Effector memory CD4-positive, alpha-beta T cell (primary cell): ENCODE measurements around the gene GFRAL.

Experiments
- DNase-seq, 3 donors: peaks; one replicate each; pipeline ENCODE4 v3.0.0-alpha.2; 2020
- H3K27ac ChIP-seq: 2 replicates; pipeline ENCODE4 v1.7.0; 2013; ENCODE audit warnings: mild to moderate bottlenecking, low read length, moderate library complexity; ENCODE audit not compliant: insufficient read depth, poor library complexity, severe bottlenecking
- H3K27me3 ChIP-seq: replicated peaks from 2 replicates; pipeline ENCODE4 v1.7.0; 2013; ENCODE audit warnings: mild to moderate bottlenecking, low read length; ENCODE audit not compliant: insufficient read depth, control insufficient read depth, poor library complexity, severe bottlenecking
- H3K36me3 ChIP-seq: 2 replicates; pipeline ENCODE4 v1.7.0; 2013; ENCODE audit warnings: mild to moderate bottlenecking, low read length, moderate library complexity; ENCODE audit not compliant: control insufficient read depth, insufficient read depth
- H3K4me1 ChIP-seq: 2 replicates; pipeline ENCODE4 v1.7.0; 2013; ENCODE audit warnings: low read length, mild to moderate bottlenecking; ENCODE audit not compliant: control insufficient read depth, insufficient read depth, poor library complexity, severe bottlenecking
- H3K4me3 ChIP-seq: 2 replicates; pipeline ENCODE4 v1.7.0; 2013; ENCODE audit warnings: low read length, low read depth, mild to moderate bottlenecking; ENCODE audit not compliant: insufficient read depth, poor library complexity, severe bottlenecking
- H3K9me3 ChIP-seq: 2 replicates; pipeline ENCODE4 v1.7.0; 2013; ENCODE audit warnings: mild to moderate bottlenecking, low read length, moderate library complexity; ENCODE audit not compliant: control insufficient read depth

The GFRAL gene

DNA sequence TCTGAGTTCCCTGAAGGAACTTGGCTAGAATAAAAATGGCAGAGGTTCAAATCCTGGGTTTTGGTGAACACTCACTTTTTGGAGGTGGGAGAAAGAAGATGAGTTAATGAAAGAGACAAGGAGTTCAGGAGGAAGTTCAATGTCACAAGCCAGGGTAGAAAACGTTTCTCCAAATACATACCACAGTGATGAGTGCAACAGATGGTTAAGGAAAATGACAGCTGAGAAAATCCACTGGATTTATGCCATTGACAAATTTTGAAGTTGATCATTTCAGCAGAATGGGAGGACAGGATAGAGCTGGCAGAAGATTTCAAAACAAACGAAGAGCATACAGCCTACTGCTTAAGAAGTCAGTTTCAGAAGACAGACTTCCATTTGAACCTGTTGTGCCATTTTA, 122.7 kb downstream of the GFRAL start:
- no peak for DNase-seq
- no peaks in the 10 kb centered on the region for H3K36me3 ChIP-seq
- no peak overlapping the region for H3K27ac ChIP-seq
- no peak overlapping the region for H3K4me3 ChIP-seq
- no peaks in the 10 kb centered on the region for H3K27me3 ChIP-seq
- no peaks in the 10 kb centered on the region for H3K4me1 ChIP-seq
- H3K9me3 ChIP-seq: no peaks in the 10 kb centered on the region
